Colon (tissue), 2 donors: ENCODE measurements around the gene GPR25.

Source experiments
- FAIRE-seq: peaks from 2 replicates; lab custom pipeline; 2012; peaks lifted over from hg19 to GRCh38; lab: Jason Lieb, UNC
- donor health status: control.
- donor health status: control.

GPR25 gene

DNA sequence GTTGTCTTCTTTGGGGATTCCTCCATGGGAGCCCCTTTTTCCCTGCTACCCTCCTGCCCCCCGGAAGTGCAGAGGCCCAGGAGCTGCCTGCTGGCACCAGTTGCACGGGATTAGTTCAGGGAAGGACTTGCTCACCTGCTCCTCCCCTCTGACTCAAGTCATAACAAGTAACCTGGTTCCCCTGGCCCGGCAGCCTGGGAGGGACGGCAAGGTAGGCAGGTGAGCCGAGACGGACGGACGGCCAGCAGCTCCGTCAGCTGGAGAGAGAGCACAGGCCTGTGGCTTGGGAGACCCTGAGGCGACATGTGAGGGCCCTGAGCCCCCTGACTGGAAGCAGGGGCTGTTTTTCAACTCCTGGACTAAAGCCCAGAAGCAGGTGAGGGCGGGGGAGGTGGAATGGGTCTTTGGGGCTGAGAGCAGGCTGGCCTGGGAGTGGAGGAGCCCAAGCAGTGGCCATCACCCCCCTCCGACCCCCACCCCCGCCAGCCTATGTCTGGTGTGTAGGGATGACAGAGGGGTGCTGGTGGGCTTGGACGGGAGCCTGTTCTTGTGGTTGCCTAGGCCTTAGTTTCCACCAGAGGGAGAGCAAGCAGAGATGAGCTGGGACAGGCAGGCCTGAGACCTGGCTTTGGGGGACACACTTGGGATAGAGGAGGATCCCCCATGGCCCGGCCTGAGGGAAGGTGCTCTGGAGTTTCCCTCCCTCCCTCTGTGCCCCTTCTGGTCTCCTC is 22.1 kb downstream of the GPR25 start, which contains the start of gene INAVA:
INAVA (plus strand) TSS at position 189 of the 731 bp plus-strand sequence. CDS start 3,501 bp downstream, outside the sequence.
- no peak for FAIRE-seq

GRCh38 chr1:200895443-200895789 is 22.6 kb downstream of the GPR25 start:
- no peak for FAIRE-seq

GRCh38 chr1:200895801-200896530 is 23.2 kb downstream of the GPR25 start:
- no peak for FAIRE-seq

DNA sequence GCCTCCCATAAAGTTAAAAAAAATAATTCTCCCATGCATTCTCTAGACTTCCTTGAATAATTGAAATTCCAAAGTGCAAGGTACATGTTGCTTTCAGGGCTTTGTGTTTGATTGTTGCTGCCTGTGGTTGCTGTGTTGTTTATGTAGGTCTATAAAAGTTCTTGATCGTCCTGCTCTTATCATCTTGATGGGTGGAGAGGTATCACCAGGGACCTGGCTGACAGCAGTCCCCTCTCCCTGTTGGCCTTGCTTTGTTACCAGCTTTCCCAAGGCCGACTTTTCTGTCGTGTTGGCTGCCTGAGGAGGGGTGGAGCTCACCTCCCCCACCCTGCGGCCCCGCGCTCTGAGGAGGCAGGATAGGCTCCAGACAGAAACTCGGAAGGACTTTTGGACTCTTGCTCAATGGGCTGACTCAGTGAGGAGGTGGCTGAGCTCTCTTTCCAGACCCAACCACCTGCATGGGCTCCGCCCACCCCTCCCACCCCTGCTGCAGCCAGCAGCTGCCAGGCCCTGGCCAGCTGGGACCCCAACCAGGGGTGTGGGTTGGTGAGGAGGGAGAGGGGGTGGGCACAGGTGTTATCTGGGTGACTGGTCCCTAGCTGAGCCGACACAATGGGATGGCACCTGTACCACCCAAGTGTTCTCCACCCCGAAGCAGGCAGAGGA is 23.9 kb downstream of the GPR25 start:
- peak; percentile 66 for FAIRE-seq

- no peak for FAIRE-seq
Observed at GRCh38 chr1:200897259-200897658, 24.5 kb downstream of the GPR25 start.

- FAIRE-seq, result no peak
Observed at GRCh38 chr1:200899015-200899386, 26.2 kb downstream of the GPR25 start.

- FAIRE-seq, result no peak
Observed at GRCh38 chr1:200899451-200899915, 26.7 kb downstream of the GPR25 start.

DNA sequence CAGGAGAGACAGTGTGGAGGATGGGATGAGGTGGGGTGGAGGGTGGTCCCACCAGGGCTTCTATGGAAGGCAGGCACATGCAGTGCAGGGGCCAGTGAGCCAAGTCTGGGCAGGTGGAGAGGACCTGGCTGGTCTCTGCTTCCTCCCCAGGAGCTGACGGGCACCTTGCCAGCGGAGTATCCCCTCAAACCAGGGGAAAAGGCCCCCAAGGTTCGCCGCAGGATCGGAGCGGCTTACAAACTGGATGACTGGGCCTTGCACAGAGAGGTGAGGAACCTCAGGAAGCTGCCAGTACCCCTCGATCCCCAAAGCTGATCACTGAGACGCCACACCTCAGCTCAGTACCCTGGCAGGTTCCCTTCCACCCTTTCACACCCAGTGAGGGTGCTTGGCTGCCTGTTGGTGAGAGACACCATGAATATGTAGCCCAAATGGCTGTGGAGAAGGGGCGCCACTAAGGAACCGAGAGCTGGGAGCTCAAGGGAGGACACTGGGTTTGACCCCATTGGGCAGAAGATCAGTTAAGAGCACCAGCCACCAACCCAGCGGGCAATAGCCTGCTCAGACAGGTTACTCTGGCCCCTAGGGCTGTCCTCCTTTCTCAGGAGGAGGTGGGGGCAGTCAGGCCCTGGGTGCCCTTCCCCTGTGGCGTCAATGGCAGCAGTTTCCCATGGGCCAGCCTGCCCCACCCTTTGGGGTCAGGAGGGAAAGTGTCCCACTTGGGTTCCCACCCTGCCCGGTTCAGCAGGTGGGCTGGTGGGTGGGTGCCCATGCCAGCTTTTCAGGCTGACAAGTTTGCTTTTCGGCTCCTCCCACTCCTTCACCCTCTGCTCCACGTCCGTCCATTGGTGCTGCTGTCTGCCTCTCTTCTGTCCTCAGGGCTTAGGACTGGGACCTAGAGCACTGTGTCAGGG is 27.4 kb downstream of the GPR25 start:
- no peak for FAIRE-seq

- FAIRE-seq, result no peak
Observed at GRCh38 chr1:200900877-200901276, 28.1 kb downstream of the GPR25 start.

DNA sequence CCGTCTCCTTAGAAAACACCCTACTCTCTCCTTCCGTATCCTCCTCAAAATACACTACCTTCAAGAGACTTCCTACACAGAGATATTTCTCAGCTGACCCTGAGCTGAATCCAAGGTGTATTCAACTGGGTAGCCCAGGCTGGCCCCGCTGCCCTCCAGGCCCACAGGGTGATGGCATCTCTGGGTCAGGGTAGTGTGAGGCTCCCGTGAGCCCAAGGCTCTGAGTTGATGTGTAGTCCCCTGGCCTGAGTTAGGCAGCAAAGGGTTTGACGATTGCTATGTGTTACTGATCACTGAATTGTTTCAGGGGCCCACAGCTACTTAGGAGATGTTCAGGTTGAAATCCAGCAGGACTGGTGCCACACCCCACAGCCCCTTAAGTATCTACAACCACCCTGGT is 28.6 kb downstream of the GPR25 start:
- FAIRE-seq, result no peak

DNA sequence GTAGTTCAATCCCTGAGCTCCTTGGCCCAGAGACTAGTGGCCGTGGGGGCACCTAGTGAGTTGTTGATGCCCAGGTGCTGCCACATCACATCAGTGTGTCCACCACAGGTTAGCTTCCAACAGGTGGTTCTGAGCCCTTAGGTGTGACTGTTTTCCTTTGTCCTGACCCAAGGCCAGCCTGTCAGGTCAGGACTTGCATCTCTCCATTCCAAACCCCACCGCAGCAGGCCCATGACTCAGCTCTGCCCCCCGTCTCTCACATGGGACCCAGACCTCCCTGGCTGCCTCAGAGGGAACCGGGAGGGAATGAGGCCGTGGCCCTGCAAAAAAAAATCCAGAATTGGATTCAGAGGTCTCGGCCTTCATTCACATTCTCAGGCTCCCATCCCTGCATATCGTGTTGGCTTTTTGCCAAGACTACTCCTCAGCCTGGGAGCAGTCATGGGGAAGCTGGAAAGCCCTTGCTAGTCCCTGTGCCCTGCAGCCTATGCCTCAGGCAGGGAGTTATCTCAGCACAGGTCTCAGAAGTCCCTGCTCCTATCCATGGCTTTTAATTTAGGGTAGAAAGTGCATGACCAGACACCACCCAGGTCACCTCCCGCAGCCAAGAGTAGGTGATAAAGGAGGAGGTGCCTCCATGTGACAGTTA is 29.1 kb downstream of the GPR25 start:
- FAIRE-seq, result no peak

- FAIRE-seq, result no peak
Observed at GRCh38 chr1:200903793-200904192, 31.0 kb downstream of the GPR25 start.

DNA sequence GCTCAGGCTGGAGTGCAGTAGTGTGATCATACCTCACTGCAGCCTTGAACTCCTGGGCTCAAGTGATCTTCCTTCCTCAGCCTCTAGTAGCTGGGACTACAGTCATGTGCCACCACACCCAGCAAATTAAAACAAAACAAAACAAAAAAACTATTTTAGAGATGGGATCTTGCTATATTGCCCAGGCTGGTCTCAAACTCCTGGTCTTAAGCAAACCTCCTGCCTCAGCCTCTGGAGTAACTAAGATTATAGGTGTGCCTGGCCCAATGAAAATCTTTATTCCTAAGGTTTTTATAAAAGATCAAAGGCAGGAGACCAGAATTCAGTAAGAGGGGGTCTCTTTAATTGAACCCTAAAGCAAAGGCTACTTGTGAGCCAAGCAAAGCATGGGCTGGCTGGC is 32.0 kb downstream of the GPR25 start:
- FAIRE-seq, result no peak

- FAIRE-seq, result no peak
Observed at GRCh38 chr1:200905411-200906052, 32.8 kb downstream of the GPR25 start.

GRCh38 chr1:200906491-200906890 is 33.7 kb downstream of the GPR25 start:
- no peak for FAIRE-seq

- no peak for FAIRE-seq
Observed at GRCh38 chr1:200907611-200908097, 34.9 kb downstream of the GPR25 start.

- FAIRE-seq, result peak; percentile 69
Observed at GRCh38 chr1:200908191-200908868, 35.5 kb downstream of the GPR25 start.

GRCh38 chr1:200909071-200909470 is 36.3 kb downstream of the GPR25 start:
- FAIRE-seq, result no peak

DNA sequence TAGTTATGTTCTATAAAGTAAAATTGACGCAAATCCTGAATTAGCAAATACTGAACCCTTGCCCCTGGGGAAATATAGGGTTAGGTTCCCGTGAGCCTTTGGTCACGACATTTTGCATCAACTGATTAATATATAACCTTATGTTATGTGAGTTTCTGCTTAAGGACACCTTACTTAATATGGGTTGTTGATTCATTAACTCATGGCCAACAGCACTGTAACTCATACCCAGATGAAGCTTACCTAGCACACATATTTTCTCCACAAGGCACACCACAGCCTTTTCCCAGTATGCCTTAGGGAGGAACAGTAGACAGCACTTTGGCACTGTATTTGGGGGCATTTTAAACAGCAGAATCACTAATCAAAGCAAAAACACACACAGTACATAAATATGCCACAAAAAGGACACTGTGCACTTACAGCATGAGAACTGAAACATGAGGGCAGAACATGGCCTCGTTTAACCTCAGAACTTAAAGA is 37.0 kb downstream of the GPR25 start:
- FAIRE-seq, result no peak

GRCh38 chr1:200911361-200911760 is 38.6 kb downstream of the GPR25 start:
- FAIRE-seq, result no peak
